ENCODE data around the gene TMED8.
"Not testable (repeated sequence)": the region's sequence is repeated elsewhere in the genome, so short reads cannot be mapped to it uniquely, and the experiment has no call there.

The TMED8 gene, protein sequence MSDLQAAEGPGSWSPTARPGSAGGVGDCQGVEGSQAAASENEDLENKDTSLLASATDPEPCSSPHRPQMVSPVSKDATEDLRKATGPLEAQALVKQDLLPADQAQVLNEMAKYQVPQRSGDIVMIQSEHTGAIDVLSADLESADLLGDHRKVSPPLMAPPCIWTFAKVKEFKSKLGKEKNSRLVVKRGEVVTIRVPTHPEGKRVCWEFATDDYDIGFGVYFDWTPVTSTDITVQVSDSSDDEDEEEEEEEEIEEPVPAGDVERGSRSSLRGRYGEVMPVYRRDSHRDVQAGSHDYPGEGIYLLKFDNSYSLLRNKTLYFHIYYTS

DNA sequence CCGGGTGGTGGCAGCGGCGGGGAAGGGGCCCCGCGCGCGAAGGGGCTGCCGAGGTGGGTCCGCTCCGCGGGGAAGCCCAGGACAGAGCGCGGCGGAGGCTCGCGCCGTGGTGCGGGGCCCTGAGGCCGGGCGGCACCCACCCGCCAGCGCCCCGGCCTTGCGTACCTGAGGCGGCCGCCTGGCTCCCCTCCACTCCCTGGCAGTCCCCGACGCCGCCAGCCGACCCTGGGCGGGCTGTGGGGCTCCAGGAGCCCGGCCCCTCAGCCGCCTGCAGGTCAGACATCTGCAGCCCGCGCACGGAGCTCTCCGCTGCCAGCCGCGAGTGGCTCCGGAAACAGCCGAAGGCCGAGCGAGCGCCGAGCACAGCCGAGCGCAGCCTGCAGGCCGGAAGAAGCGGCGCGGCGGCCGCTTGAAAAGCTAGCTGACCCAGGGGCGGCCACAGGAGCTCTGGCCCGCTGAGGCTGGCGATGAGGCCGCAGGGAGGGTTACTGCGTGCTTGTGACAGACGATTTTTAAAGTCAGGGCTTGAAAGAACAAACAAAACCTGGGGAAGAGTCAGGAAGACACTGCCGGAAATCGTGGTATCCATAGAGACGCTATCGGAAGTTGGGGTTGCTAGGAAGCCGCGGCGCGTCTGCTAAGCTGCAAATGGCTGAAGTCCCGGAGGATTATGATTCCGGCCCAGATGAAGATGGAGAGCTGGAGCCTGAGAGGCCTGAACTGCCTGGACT is at the start of gene TMED8, which contains the start of gene SAMD15:
TMED8 (minus strand) TSS at position 324 of the 731 bp plus-strand sequence; CDS start at position 283, 41 bp downstream.
SAMD15 (plus strand) TSS at position 609 of the 731 bp plus-strand sequence; CDS start at position 649, 40 bp downstream.
- peak; percentile 72 for DNase-seq

DNA sequence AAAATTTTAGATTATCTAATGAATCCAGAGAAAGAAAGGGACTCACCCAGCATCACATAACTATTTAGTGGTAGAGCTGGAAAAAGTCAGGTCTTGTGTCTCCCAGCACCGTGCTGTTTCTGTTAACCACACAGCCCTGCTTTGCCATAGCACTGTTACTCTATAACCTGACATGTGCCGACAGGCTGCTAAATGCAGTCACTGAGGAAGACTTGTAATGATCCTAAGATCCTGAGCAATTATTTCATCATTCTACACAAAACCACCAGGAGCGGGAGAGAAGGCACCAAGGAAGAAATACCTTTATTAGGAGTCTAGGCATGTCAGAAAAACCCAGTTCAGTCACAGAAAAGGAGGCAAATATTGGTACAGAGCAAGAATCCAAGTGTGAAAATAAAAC is 49.5 kb upstream of the TMED8 start:
- DNase-seq = no peak

DNA sequence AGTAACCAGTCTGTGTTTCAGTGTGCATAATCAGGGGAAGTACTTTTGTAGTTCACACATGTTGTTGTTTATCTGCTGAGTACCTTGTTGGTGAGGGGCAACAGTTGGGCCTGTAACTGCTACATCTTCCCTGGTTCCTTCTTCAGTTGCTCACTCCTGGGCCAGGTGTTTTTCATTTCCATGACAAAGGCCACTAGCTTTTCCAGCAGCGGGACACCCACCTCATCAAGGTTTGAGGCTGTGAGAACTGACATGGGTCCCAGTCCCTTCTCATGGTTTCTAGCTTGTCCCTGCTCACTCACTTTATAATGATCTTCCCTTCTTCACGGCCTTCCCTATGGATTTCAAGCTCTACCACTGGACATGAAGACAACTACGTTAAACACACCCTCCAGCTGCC is 48.0 kb upstream of the TMED8 start:
- no peak for DNase-seq

DNA sequence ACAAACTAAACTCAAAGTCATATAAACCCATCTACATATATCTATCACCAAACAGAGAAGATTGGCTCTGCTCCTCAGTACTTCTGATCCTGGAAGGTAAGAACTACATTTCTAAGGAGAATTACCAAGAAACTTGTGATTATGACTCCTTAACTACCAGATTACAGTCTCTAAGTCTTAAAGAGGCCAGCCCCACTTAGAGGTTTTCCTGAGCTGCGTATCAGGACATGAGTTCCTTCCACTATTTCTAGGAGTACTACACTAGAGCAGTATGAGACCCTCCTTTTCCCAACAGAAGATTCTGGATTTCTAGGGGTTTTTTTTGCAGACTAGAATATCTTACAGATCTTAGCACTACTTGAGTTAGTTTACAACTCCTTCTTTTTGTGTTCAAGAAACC is 46.5 kb upstream of the TMED8 start, which contains the start of gene NOXRED1:
NOXRED1 (minus strand) TSS at position 101 of the 400 bp plus-strand sequence. CDS start 634 bp downstream, outside the sequence.
- DNase-seq = no peak

DNA sequence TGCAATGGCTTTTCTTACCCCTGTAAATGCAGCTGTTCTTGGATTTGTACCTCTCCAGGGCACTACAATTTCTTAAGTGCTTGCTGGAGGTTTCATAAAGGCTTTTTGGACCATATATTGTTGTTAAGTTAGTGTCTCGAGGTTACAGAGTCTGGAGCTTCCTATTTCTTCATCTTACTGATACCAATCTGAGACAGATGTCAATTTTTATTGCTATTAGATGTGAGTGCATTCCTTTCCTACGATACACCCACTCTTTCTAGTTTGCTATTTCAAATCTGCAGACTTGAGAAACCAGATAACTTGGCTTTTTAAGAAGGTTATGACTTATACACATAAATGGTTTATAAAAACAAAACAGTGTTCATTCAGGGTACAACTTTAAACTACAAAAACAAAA is 44.3 kb upstream of the TMED8 start:
- no peak for DNase-seq

DNA sequence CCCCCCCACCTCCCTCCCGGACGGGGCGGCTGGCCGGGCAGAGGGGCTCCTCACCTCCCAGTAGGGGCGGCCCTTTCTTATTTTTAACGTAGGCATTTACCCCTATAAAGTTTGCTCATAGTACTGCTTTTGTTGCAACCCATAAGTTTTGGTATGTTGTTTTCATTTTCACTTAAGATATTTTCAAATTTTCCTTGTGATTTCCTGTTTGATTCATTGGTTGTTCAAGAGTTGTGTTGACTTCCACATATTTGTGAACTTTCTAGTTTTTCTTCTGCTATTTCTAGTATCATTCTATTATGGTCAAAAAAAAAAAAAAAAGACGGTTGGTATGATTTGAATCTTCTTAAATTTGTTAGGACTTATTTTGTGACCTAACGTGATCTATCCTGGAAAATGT is 39.9 kb upstream of the TMED8 start:
- no peak for DNase-seq

DNA sequence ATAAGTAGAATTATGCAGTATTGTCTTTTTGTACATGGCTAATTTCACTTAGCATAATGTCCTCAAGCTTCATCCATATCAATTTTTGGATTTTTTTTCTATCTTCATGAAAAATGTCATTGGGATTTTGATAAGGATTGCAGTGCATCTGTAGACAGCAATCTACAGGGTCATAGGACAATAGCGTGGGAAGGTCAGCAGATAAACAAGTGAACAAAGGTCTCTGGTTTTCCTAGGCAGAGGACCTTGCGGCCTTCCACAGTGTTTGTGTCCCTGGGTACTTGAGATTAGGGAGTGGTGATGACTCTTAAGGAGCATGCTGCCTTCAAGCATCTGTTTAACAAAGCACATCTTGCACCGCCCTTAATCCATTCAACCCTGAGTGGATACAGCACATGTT is 39.2 kb upstream of the TMED8 start:
- DNase-seq = not testable (repeated sequence)

DNA sequence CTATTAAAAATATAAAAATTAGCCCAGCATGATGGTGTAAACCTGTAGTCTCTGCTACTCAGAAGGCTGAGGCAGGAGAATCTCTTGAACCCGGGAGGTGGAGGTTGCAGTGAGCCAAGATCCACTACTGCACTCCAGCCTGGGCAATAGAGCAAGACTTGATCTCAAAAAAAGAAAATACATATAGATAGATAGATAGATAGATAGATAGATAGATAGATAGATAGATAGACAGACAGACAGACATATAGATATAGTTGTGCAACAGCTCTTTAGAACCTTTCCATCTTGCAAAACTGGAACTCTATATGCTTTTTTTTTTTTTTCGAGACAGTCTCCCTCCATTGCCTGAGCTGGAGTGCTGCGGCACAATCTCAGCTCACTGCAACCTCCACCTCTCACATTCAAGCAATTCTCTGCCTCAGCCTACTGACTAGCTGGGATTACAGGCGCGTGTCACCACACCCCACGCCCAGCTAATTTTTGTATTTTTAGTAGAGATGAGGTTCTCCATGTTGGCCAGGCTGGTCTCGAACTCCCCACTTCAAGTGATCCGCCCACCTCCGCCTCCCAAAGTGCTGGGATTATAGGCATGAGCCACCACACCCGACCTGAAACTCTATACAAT is 38.6 kb upstream of the TMED8 start:
- DNase-seq = not testable (repeated sequence)

DNA sequence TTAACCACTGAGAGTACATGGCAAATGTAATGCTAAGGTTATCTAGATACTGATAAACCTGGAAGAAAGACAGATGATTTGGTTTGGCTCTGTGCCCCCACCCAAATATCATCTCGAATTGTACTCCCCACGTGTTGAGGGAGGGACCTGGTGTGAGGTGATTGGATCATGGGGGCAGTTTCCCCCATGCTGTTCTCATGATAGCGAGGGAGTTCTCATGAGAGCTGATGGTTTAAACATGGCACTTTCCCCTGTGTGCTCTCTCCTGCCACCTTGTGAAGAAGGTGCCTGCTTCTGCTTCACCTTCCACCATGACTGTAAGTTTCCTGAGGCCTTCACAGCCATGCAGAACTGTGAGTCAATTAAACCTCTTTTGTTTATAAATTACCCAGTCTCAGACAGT is 32.2 kb upstream of the TMED8 start:
- DNase-seq = no peak

DNA sequence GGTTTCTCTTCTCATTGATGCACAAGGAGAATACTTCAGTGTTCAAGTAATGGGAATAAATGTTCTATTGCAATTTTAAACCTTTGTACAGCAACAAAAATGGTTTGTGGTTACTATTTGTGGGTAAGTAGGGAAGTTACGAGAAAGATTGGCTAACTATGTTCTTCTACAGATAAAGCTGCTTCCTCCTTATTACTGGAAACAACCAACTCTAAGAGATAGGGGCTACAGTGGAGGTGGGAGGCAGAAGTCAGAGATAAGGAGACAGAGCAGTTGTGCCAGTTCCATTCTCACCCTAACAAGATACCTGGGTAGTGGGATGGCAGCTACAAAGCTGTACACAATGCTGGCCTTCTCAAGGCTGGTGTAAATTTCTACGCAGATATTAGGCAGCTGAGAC is 30.3 kb upstream of the TMED8 start:
- DNase-seq = no peak

DNA sequence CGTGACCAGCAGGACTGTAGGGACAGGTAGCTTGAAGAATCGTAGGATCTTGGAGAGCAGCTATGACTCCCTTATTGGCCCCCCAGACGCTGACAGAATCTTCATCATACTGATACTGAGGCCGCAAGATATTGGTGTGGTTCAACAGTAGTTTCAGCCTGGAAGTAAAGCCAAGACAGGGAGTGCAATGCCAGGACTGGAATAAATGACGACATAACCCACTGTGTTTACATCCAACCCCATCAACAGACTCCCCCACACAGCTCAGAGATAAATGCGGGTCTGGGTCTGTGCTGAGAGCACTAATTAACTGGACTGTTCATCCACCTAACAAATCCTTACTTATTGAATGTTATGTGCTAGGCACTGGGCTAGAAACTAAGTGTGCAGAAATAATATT is 29.8 kb upstream of the TMED8 start:
- DNase-seq = no peak

DNA sequence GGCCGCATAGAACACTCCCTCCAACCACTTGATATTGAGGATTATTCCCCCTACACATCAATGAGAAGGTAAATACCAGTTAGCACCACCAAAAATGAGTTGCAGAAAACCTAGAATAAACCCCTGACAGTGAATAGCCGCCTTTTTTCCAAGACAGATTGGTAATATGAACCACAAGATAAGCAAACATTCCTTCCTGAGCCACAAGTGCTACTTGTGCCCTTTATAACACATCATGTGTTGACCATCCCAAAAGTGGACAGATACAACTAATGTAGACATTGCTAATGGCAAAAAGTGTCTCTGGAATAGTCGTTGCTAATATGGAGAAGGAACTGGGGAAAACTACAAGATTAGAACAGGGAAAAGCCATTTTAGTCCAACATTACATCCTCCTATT is 29.2 kb upstream of the TMED8 start:
- DNase-seq = no peak

DNA sequence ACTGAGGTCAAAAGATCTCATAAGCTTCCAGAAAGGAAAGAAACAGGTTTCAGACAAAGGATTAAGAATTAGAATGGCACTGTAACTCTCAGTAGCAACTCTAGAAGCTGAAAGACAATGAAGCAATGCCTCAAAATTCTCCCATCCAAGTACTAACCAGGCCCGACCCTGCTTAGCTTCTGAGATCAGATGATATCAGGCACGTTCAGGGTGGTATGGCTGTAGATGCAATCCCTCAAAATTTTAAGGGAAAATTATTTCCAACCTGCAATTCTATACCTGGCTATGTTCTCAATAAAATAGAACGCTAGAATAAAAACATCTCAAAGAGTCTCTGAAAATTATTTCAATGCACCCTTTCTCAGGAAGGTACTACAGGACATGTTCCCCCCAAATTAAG is 26.9 kb upstream of the TMED8 start:
- no peak for DNase-seq

DNA sequence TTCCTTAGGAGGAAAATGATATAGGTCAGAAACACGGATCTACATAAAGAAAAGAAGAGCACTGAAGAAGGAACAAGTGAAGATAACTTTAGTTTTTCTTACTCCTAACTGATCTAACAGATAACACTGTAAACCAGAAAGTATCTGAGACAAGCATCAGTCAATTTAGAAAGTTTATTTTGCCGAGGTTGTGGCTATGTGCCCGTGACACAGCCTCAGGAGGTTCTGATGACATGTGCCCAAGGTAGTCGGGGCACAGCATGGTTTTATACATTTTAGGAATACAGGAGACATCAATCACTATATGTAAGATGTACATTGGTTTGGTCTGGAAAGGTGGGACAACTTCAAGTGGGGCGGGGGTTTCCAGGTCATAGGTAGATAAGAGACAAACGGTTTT is 23.3 kb upstream of the TMED8 start:
- DNase-seq = no peak

DNA sequence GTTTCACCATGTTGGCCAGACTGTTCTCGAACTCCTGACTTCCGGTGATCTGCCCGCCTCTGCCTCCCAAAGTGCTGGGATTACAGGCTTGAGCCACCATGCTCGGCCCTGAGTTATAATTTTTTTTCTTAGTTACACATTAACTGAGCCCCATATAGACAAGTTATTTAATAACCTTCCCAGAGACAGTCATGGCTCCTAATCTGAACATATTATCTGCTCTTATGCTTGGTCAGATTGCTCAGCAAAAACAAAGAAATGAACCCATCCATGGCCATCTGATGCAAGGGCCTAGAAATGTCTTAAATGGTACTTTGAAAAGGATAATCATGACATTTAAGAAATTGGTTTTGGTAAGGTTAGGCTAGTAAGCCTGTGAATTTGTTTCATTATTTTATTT is 13.3 kb upstream of the TMED8 start:
- DNase-seq = no peak

DNA sequence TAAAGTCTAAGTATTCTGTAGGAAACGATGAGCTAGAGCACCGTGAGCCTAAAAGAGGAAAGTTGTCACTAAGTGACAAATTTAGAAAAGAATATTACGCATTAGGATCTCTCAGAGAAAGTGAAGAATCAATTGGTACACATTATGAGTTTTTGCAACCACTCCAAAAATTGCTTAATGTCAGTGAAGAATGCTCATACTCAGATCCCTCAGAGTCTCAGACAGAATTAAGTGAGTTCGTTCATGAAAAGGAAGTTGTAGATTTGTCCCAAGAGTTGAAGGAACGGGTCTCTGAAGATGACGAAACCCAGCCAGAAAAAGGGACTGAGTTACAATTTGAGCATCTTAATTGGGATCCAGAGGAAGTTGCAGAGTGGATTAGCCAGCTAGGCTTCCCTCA is 1.8 kb upstream of the TMED8 start:
- no peak for DNase-seq

DNA sequence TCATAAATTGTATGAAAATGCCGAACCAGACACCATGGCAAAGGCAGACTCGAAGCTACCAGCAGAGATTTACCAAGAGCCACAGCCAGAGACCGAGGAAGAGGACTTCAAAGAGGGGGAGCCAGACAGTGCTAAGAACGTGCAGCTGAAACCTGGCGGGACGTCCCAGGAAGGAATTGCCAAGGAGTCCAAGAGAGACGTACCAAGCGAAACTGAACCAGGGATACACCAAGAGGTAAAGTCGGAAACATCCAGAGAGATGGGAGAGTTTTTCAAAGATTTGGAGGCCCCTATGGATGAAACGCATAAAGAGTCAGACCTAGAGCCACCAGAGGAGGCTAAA is 579 bp upstream of the TMED8 start:
- DNase-seq = no peak

DNA sequence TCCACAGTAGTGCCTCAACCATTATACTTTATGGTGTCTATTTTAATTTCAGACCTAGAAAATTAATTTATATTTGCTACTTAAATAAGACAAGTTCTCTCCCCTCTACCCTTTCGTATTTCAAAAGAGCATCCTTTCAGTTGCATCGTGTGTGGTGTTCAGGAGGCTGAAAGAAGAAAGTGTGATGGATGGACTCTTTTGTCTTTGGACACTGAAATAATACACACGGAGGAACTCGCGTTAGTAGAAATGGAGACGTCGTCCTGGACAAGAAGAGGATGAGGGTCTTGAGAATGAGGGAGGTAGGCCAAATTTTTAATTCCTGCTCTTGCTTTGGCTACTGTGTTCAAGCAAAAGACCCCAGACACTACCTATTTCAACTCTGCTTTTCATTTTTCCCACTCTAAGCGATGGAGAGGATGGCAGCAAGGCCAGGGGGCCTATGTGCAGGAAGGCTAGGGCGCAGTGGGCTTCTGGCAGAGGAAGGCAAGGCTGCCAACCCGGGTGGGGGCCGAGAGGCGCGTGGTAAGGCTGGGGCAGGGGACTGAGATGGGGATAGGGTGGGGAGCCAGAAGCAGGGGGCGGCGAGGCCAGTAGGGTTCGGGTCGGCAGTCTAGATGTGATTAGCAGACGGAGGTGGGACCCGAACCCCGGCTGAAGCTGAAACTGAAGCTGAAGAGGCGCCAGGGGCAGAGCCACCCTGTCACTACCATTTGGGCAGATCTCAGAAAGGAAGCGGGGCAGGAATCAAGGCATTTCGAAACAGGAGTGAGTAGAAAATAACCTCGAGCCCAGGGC is 722 bp downstream of the TMED8 start:
- DNase-seq = peak; percentile 21 to 23

DNA sequence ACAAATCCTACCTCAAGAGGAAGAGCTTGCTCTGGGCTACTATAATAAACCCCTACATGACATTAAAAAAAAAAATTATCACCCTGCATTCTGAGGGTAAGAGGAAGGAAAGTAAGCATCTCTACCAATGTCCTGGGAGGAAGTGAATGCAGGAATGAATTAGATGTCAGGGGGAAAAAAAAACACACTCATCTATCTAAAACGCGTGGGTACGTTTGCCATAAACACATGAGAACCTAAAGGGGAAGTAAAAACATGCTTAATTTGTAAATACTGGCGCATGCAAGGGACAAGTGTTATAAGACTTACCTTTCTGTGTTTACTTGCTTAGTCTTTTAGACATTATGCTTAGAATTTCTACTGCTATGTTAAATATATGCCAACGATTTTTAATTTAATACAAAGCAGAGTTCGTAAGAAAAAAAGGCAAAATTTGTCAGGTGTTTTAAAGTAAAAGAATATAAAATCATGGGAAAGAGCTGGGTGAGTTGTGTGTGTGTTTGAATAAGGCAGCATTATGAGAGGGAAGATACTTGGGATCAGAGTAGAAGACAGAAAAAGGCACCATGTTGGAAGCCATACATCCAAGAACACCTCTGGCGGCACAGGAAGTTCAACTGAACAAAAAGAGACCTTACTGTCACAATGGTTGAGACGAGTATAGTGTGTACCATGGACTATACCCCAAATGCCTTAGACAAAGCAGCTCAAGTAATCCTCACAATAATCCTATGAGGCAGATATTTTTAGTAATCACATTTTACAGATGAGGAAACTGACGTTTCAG is 1.5 kb downstream of the TMED8 start:
- no peak for DNase-seq

DNA sequence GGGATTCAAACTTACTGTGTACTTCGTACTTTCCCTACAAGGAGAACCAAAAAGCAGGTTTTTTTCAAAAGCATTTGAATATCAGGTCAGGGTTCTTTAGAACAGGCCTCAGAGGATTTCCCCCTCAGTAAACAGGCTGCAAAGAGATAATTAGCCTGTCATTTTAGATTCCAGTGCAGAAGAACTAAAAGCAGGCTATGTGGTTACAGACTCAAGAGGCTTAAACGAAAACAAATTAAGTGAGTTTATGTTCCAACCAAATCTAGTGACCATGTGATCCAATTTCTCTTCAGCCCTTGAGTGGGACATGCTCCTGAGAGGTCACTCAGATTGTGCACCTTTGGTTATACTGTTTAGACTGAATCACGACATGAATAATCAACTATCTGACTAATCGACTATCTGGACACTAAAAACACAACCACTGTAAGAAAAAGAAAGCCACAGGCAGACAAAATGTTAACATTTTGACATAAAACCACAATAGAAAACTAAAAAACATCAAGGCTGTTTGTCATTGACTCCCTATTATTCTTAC is 4.5 kb downstream of the TMED8 start:
- DNase-seq = no peak

DNA sequence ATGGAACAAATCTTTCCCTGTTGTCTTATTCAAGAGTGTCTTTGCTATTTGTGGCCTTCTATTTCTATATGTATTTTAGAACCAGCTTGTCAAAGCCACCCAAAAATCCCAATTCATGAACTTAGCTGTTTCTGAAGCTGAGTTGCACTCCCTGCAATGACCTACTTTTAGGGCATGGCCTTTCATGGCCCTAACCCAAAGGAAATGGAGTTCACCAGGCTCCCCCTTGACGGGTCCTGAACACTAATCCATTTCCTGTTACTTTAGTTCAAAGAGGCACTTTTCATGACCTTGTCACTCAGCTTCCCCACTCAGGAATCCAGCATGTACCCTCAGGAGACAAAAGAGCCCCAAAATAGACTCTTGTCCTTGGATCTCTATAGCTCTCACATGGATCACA is 7.6 kb downstream of the TMED8 start:
- no peak for DNase-seq

DNA sequence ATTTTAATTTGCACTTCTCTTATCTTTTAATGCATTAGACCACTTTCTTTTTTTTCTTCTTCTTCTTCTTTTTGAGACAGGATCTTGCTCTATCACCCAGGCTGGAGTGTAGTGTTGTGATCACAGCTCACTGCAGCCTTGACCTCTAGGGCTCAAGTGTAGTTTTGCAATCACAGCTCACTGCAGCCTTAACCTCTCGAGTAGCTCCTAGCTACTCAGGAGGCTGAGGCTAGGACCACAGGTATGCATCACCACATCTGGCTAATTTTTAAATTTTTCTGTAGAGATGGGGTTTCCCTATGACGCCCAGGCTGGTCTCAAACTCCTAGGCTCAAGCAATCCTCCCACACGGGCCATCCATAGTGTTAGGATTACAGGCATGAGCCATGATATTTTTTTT is 12.7 kb downstream of the TMED8 start:
- DNase-seq = no peak

Data from activated CD4-positive, alpha-beta T cell treated with anti-CD3 and anti-CD28 coated beads, Interleukin-2, amount 50 U/mL, for 4 hours (primary cell).